GM21737 (cell line): Measurements from ENCODE around the gene SWI5.
"Not testable (repeated sequence)": the region's sequence is repeated elsewhere in the genome, so short reads cannot be mapped to it uniquely, and the experiment has no call there.

Experiments
- ATAC-seq: cut with Tn5 transposase; IDR thresholded peaks from one replicate; pipeline ENCODE4 v1.9.1; 2021; ENCODE audit warnings: mild to moderate bottlenecking, moderate library complexity; ENCODE audit not compliant: unreplicated experiment

The SWI5 gene

DNA sequence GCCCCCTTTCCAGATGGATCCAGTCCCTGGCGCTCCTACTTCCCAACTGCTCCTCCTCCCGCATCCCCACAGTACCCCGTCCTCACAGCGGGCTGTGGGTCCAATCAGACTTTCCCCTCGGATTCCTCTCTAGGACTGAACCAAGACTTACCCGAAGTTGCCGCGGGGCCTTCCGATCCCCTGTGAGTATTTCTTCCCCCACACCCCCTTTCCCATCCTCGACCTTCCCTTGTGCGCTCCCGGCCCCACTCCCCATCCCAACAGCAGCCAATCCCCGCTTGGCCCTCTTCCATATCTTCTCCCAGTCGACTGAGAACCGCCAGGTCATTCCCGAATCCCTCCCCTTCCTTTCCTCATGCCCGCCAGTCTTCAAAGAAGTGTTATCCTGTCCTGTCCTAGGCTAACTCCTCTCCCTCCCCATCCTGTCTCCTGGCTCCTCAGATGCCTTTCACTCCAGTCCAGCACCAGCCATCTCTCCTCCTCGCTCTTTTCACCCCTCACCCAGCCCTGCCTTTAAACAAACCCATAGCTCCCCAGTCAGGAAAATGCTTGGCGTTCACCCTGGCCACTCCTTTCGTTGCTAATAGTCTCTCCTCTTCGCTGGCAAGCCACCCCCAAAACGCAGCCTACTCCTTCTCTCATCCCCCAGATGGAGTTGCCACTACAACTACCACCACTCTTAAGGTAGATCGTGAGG, 646 bp downstream of the SWI5 start:
- ATAC-seq = peak; percentile 2

GRCh38 chr9:128279088-128280073, 3.3 kb downstream of the SWI5 start:
- ATAC-seq = not testable (repeated sequence)

- ATAC-seq = no peak
These were observed 4.1 kb downstream of the SWI5 start for GRCh38 chr9:128280084-128280622.

- ATAC-seq = no peak
These were observed 6.4 kb downstream of the SWI5 start for GRCh38 chr9:128282500-128282899.

DNA sequence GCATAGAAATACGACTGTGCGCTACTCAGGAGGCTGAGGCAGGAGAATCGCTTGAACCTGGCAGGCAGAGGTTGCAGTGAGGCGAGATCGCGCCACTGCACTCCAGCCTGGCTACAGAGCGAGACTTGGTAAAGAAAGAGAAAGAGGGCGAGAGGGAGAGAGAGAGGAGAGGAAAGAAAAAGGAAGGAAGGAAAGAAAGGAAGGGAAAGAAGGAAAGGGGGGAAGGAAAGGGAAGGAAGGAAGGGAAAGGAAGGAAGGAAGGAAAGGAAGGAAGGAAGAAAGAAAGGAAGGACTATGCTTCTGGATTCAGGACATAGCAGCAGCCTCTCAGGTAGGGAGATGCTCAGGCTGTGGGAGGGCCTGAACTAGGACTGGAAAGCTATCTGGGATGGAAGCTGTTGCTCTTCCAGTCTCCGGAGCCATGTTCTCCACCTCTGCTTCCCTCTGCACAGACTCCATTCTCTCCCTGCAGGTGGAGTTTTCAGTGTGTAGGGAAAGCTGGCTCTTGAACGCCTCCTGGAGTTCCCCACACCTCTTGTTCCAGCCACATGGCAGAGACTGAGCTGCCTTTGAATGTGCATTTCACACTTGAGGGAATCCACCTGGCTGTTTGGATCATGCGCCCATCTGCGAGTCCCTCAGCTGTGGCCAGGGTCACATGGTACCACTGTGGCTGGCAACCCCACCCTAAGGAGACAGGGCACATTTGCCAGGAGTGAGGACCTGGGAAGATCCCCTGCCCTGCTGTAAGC, 9.1 kb downstream of the SWI5 start:
- no peak for ATAC-seq

- no peak for ATAC-seq
These were observed 10.4 kb downstream of the SWI5 start for GRCh38 chr9:128286440-128286839.

DNA sequence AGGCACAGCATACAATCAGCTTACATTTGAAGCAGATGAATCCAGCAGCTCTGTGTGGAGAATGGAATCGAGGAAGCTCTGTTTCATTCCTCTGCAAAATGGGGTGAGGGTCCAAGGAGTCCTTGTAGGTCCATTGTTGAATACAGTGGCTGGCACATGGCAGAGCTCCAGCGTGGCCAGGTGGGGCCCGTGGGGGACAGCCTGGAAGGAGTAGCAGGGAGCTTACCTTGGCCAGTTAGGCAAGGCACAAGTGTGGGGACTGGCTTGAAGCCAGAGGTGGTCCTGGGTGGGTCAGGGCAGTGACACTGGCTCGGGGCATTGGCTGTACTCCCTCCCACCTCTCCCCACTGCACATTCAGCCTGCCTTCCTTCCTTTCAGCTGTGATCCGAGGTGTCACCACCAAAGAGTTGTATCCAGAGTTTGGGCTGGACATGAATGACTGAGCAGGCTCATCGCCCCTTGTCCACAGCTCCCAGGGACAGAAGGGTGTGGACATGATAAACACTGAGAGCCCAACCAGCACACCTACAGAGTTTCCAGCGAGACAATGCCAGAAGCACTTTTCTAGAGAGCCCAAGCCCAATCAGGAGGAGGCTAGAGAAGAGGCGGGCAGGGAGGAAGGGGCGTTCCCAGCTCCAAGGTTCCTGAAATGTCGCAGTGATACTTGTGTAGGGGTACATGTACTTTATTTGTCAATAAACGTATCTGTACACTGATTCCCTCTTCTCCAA, 12.4 kb downstream of the SWI5 start:
- no peak for ATAC-seq

- ATAC-seq = no peak
These were observed 15.9 kb downstream of the SWI5 start for GRCh38 chr9:128292009-128292408.

- no peak for ATAC-seq
These were observed 17.0 kb downstream of the SWI5 start for GRCh38 chr9:128293091-128293490.

- no peak for ATAC-seq
These were observed 18.1 kb downstream of the SWI5 start for GRCh38 chr9:128294142-128294541.

DNA sequence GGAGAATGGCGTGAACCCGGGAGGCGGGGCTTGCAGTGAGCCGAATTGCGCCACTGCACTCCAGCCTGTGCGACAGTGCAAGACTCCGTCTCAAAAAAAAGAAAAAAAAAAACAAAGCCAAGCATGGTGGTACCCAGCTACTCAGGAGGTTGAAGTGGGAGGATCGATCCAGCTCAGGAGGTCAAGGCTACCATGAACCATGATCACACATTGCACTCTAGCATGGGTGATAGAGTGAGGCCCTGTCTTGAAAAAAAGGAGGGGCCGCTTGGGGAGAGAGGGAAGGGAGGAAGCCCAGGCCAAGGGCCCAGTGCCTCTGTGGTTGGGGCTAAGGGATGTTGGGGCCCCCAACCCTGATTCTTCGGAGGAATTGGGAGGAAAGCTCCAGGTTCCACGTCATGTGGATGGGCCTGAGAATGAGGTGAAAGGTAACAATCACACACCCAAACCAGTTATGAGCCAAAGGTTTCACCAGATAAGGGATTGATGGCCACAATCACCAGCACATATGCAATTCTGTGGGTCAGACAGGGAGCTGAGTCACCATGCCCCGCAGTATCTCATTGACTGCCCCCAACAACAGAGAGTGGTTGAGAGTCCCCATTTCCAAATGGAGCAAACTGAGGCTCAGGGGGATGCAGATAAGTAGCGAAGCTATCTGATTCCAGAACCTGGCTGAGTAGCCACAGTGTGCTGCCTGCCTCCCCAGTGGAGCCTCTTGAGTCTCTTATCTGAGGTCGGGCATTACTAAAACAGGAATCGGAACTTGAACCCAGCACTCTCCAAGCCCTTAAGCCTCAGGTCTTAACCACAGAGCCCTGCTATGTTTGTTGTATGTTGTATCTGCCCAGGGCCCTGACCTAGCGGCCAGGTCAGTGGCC, 20.5 kb downstream of the SWI5 start:
- ATAC-seq = no peak

DNA sequence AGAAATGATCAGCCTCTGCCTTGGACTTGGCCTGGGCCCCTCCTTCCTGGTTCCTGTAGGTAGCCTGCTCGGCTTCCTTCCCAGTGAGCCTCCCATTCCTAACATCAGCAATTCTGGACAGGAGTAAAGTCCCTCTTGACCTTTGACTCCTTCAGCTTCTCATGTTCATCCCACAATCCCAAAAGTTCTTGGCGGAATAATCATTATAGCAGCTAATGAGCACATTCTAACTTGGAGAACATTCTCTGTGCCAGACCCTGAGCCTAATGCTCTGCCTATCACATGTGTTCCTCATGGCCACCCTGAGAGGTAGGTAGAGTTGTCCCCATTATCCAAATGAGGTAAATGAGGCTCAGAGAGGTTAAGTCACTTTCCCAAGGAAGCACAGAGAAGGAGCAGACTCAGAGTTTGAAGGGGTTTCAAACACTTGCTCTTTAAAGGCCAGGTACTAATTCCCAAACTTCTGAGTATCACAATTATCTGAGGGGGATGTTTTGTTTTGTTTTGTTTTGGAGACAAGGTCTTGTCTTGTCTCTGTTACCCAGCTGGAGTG, 21.2 kb downstream of the SWI5 start:
- no peak for ATAC-seq

DNA sequence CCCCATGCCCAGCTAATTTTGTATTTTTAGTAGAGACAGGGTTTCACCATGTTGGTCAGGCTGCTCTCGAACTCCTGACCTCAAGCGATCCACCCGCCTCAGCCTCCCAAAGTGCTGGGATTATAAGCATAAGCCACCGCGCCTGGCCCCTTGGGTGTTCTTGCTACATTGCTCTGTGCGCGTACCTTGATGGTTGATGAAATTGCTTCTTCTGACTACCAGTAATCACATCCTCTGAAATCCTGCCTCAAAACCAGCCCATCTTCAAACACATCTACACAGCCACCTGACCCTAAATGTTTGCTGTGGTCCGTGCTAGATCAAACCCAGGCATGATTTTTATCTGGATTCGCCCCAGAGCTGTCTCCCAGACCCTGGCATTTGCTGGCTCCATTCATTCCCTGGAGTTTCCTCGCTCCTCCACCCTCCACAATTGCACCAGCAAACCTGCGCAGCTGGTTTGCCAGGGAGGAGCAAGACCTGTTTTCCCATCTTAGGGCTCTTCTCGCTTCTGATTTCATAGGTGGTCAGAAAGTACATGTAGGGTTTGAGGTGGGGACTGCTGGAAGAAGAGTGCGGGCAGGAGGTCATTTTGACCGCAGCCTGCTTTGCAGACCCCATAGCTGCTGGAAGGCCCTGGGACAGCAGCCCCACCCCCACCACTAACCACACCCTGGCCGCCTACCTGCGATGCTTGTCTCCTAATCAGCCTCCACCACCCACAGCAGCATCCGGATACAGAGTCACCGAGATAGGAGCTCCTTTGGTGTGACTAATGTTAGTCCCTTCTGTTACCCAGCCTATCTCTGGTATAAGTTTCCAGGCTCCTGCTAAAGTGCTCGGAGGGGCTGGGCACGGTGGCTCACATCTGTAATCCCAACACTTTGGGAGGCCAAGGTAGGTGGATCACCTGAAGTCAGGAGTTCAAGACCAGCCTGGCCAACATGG, 22.7 kb downstream of the SWI5 start:
- ATAC-seq = no peak

DNA sequence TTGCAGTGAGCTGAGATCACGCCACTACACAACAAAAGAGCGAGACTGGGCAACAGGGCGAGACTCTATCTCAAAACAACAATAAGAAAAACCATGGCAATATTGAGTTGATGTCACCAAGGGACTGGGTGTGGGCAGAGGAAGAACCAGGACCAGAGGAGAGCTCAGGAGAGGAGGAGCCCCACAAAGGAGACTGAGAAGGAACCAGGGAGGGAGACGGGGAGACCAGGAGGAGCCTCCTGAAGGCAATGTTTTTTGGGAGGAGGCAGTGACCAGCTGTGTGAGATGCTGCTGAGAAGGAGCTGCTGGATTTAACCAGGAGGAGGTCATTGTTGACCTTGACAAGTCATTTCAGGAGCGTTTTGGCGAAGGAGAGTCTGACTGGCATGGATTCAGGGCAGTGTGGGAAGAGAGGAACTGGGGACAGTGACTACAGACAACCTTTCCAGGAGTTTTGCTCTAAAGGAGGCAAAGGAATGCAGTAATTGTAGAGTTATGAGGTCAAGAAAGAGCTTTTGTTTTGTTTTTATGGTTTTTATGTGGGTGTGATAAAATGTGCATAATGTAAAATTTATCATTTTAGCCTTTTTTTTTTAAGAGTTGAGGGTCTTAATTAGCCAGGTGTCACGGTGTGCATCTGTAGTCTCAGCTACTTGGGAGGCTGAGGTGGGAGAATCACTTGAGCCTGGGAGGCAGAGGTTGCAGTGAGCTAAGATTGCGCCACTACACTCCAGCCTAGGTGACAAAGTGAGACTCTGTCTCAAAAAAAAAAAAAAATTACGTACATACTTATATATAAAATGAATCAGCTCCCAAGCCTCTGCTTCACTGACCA, 28.3 kb downstream of the SWI5 start:
- ATAC-seq = no peak

- no peak for ATAC-seq
These were observed 28.9 kb downstream of the SWI5 start for GRCh38 chr9:128304971-128305288.

- no peak for ATAC-seq
These were observed 33.5 kb downstream of the SWI5 start for GRCh38 chr9:128309551-128309950.

DNA sequence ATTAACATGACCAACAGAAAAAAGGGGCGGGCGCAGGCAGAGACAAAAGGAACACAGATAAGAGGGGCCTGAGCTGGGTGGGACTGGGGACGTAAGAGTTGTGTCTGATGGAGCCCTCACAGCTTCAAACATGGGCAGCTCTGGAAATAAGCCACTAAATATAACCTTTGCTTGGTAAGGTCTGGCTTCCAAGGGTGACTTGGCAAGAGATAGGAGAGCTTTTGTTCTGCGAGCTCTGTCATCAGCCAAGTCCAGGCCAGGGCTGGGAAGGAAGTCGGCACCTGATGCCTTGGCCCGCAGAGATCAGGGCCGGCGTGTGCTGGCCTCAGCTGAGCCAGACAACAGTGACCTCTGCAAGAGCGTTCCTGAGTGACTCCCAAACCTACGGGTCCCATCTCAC, 34.4 kb downstream of the SWI5 start:
- ATAC-seq = no peak
